Measurements from ENCODE around the gene KRT17. TPM values are rescaled to one million over a fixed set of nuclear protein-coding genes. Genes with fewer than 3 reads are reported as not detected.

KRT17 gene
- polyA plus RNA-seq, 1 donor (not counting 4 experiments of a cell fraction or from before 2014, with no cell fraction given), result 8,666 TPM

- TF ChIP-seq CTCF (optimal IDR thresholded peaks at IDR 0.05 in 1 of 3, IDR thresholded peaks at IDR 0.05 in 1 of 3, conservative IDR thresholded peaks at IDR 0.05 in 1 of 3; ENCODE audit: extremely low read depth in 1 of 3, insufficient read depth in 2 of 3, low read length in 3 of 3), result no peak
- TF ChIP-seq EZH2 (IDR thresholded peaks at IDR 0.05; ENCODE audit: low read length), result no peak
- H3K4me2 ChIP-seq (ENCODE audit: control insufficient read depth, extremely low read depth, insufficient read depth, low read depth, low read length), result peak overlapping the region; percentile 77
- DNase-seq (ENCODE audit: low read depth, low spot score) (no peak), FAIRE-seq (no peak)
- H3K9me3 ChIP-seq (ENCODE audit: control insufficient read depth, low read depth, low read length), result no peaks in the 10 kb centered on the region
- H3K4me3 ChIP-seq (ENCODE audit: control insufficient read depth in 2 of 3, extremely low read depth in 1 of 3, insufficient read depth in 2 of 3, low read depth in 1 of 3, low read length in 3 of 3), result peak overlapping the region in 1 of 3 experiments; percentile 8
- dilution Hi-C loops (cut with MboI; ENCODE audit: extremely low pct_ligation_motif_present, low sequenced_read_pairs), result no loop called here
- peaks cover 8% of the 10 kb centered on the region for H3K79me2 ChIP-seq (ENCODE audit: control insufficient read depth, insufficient read depth, low read length)
- no peak overlapping the region for H2AFZ ChIP-seq (ENCODE audit: control insufficient read depth, low read length)
- H3K27ac ChIP-seq (ENCODE audit: control insufficient read depth, insufficient read depth, low read length), result peak overlapping the region; percentile 97
- peak overlapping the region; percentile 77 for H3K9ac ChIP-seq (ENCODE audit: control insufficient read depth, extremely low read depth, insufficient read depth, low read length)
- no peaks in the 10 kb centered on the region for H3K27me3 ChIP-seq (ENCODE audit: control insufficient read depth, extremely low read depth, insufficient read depth, low read length)
- H3K9me1 ChIP-seq (ENCODE audit: control insufficient read depth, extremely low read depth, insufficient read depth, low read length), result no peaks in the 10 kb centered on the region
- H3K4me1 ChIP-seq (ENCODE audit: control insufficient read depth, extremely low read depth, insufficient read depth, low read length), result peaks cover 56% of the 10 kb centered on the region
- peaks cover 6 to 21% of the 10 kb centered on the region in 2 experiments for H3K36me3 ChIP-seq (ENCODE audit: control insufficient read depth in 2 of 2, extremely low read depth in 1 of 2, insufficient read depth in 2 of 2, low read length in 2 of 2)
- peaks cover 18% of the 10 kb centered on the region for H4K20me1 ChIP-seq (ENCODE audit: control insufficient read depth, extremely low read depth, insufficient read depth, low read length)
Observed at GRCh38 chr17:41580244-41580575, 44.2 kb downstream of the KRT17 start.

- Histone ChIP-seq H3K9me3 (ENCODE audit: control insufficient read depth, low read depth, low read length) (no peaks in the 10 kb centered on the region), H3K4me3 (ENCODE audit: control insufficient read depth in 2 of 3, extremely low read depth in 1 of 3, insufficient read depth in 2 of 3, low read depth in 1 of 3, low read length in 3 of 3) (peak overlapping the region in 1 of 3 experiments; percentile 40), H3K79me2 (ENCODE audit: control insufficient read depth, insufficient read depth, low read length) (peaks cover 3% of the 10 kb centered on the region), H3K36me3 (ENCODE audit: control insufficient read depth in 2 of 2, extremely low read depth in 1 of 2, insufficient read depth in 2 of 2, low read length in 2 of 2) (peaks cover under 1 to 16% of the 10 kb centered on the region in 2 experiments), H3K4me1 (ENCODE audit: control insufficient read depth, extremely low read depth, insufficient read depth, low read length) (peaks cover 55% of the 10 kb centered on the region), H3K9ac (ENCODE audit: control insufficient read depth, extremely low read depth, insufficient read depth, low read length) (peak overlapping the region; percentile 77), H3K4me2 (ENCODE audit: control insufficient read depth, extremely low read depth, insufficient read depth, low read depth, low read length) (peak overlapping the region; percentile 77), H3K27me3 (ENCODE audit: control insufficient read depth, extremely low read depth, insufficient read depth, low read length) (no peaks in the 10 kb centered on the region), H2AFZ (ENCODE audit: control insufficient read depth, low read length) (no peak overlapping the region), H4K20me1 (ENCODE audit: control insufficient read depth, extremely low read depth, insufficient read depth, low read length) (peaks cover 13% of the 10 kb centered on the region), H3K9me1 (ENCODE audit: control insufficient read depth, extremely low read depth, insufficient read depth, low read length) (no peaks in the 10 kb centered on the region), H3K27ac (ENCODE audit: control insufficient read depth, insufficient read depth, low read length) (peak overlapping the region; percentile 97)
- DNase-seq (ENCODE audit: low read depth, low spot score) (peak; percentile 89), FAIRE-seq (peak; percentile 95)
- TF ChIP-seq CTCF (optimal IDR thresholded peaks at IDR 0.05 in 1 of 3, IDR thresholded peaks at IDR 0.05 in 1 of 3, conservative IDR thresholded peaks at IDR 0.05 in 1 of 3; ENCODE audit: extremely low read depth in 1 of 3, insufficient read depth in 2 of 3, low read length in 3 of 3) (peak; percentile 93 to 100 (median 98)), EZH2 (IDR thresholded peaks at IDR 0.05; ENCODE audit: low read length) (no peak)
- dilution Hi-C loops (cut with MboI; ENCODE audit: extremely low pct_ligation_motif_present, low sequenced_read_pairs), result no loop called here
Observed at GRCh38 chr17:41579484-41580243, 44.7 kb downstream of the KRT17 start.

Measured in keratinocyte (primary cell).